ENCODE data around the gene BBS2. TPM values are rescaled to one million over a fixed set of nuclear protein-coding genes. Genes with fewer than 3 reads are reported as not detected.

Gene BBS2
- total RNA-seq, 4 donors from 2014 or later: 79.8 to 144 (median 120) TPM

GRCh38 chr16:56469748-56470147 lies 50.1 kb downstream of the BBS2 start:
- no peak for TF ChIP-seq POLR2A (IDR thresholded peaks at IDR 0.05)
- TF ChIP-seq, protein P1, sequence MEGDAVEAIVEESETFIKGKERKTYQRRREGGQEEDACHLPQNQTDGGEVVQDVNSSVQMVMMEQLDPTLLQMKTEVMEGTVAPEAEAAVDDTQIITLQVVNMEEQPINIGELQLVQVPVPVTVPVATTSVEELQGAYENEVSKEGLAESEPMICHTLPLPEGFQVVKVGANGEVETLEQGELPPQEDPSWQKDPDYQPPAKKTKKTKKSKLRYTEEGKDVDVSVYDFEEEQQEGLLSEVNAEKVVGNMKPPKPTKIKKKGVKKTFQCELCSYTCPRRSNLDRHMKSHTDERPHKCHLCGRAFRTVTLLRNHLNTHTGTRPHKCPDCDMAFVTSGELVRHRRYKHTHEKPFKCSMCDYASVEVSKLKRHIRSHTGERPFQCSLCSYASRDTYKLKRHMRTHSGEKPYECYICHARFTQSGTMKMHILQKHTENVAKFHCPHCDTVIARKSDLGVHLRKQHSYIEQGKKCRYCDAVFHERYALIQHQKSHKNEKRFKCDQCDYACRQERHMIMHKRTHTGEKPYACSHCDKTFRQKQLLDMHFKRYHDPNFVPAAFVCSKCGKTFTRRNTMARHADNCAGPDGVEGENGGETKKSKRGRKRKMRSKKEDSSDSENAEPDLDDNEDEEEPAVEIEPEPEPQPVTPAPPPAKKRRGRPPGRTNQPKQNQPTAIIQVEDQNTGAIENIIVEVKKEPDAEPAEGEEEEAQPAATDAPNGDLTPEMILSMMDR (IDR thresholded peaks at IDR 0.05): no peak
- TF ChIP-seq EP300 (IDR thresholded peaks at IDR 0.05): no peak
- peaks cover 8 to 98% (median 15%) of the 10 kb centered on the region in 3 donors for H3K36me3 ChIP-seq
- no peak for DNase-seq (ENCODE audit: low spot score in 2 of 2)
- H3K27me3 ChIP-seq: no peaks in the 10 kb centered on the region
- no peaks in the 10 kb centered on the region for H3K9me3 ChIP-seq
- no peak overlapping the region for H3K27ac ChIP-seq
- H3K4me1 ChIP-seq: no peaks in the 10 kb centered on the region
- no peak overlapping the region for H3K4me3 ChIP-seq
- WGBS, 2 donors: 91 to 99% methylated on average over 7 of the region's 7 CpGs

DNA sequence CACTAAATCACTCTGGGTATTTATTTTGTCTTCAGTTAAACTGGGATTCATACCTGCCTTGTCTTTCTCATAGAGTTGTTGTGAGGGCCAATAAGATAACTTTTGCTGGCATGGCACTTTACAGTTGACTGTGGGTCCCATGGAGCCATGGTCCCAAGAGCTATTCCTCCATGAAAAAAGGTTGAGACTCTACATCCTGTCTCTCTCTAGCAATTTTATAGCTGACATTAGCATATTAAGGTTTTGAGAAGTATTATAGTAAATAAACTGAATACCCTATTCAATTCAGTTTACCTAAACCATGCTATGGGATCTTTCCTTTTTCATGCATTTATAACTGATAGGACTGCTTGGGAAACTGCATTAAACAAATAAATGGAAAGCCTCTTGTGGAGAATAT lies 51.0 kb downstream of the BBS2 start:
- Histone ChIP-seq H3K27ac (no peak overlapping the region), H3K9me3 (no peaks in the 10 kb centered on the region), H3K27me3 (no peaks in the 10 kb centered on the region), H3K36me3 (peaks cover 8 to 100% (median 15%) of the 10 kb centered on the region in 3 donors), H3K4me1 (no peaks in the 10 kb centered on the region), H3K4me3 (no peak overlapping the region)
- TF ChIP-seq EP300 (IDR thresholded peaks at IDR 0.05) (no peak), POLR2A (IDR thresholded peaks at IDR 0.05) (no peak)
- TF ChIP-seq, protein P1 (IDR thresholded peaks at IDR 0.05): no peak
- DNase-seq (ENCODE audit: low spot score in 2 of 2): no peak

DNA sequence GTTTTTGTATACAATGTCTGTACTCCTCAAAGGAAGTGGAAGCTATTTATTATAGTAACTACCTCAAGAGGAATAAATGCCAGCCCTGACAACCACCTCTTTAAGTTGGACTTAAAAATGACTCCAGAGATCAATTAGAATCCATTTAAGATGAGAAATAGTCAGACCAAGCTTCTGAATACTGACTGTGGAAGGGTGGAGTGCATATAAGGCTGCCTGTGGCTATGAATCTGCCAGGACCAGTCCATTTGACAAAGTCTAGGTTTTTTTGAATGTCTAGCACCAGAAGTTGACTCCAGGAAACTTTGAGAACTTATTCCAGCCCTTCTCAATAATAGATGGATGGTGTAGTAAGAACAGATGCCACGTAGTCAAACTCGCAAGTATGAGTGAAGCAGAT lies 53.5 kb downstream of the BBS2 start:
- H3K27me3 ChIP-seq: no peaks in the 10 kb centered on the region
- WGBS, 2 donors: 98 to 100% methylated on average over 2 of the region's 2 CpGs
- peaks cover 8 to 95% (median 12%) of the 10 kb centered on the region in 3 donors for H3K36me3 ChIP-seq
- no peaks in the 10 kb centered on the region for H3K9me3 ChIP-seq
- no peaks in the 10 kb centered on the region for H3K4me1 ChIP-seq
- no peak for DNase-seq (ENCODE audit: low spot score in 2 of 2)
- no peak overlapping the region for H3K4me3 ChIP-seq
- TF ChIP-seq, protein P1 (IDR thresholded peaks at IDR 0.05): no peak
- TF ChIP-seq POLR2A (IDR thresholded peaks at IDR 0.05) (no peak), EP300 (IDR thresholded peaks at IDR 0.05) (no peak)
- no peak overlapping the region for H3K27ac ChIP-seq

DNA sequence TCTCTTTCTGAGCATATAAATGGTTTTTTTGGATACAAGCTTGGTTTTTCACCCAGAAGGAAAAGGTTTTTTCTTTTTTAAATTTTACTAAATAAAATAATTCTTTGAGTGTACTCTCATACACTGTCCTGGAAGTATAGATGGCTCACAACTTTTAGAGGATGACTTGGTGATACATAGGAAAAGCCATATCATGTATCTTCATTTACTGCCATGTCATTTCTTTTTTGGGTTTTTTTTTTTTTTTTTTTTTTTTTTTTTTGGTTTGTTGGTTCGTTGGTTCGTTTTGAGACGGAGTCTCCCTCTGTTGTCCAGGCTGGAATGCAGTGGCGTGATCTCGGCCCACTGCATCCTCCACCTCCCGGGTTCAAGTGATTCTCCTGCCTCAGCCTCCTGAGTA lies 56.7 kb downstream of the BBS2 start:
- TF ChIP-seq, protein P1 (IDR thresholded peaks at IDR 0.05): no peak
- TF ChIP-seq POLR2A (IDR thresholded peaks at IDR 0.05): no peak
- no peak for TF ChIP-seq EP300 (IDR thresholded peaks at IDR 0.05)
- no peak overlapping the region for H3K27ac ChIP-seq
- no peak overlapping the region for H3K4me3 ChIP-seq
- peaks cover 0 to 7% (median 0%) of the 10 kb centered on the region in 4 donors for H3K4me1 ChIP-seq
- no peaks in the 10 kb centered on the region for H3K27me3 ChIP-seq
- no peak for DNase-seq (ENCODE audit: low spot score in 2 of 2)
- 96 to 99% methylated on average over 6 of the region's 6 CpGs for WGBS, 2 donors
- H3K9me3 ChIP-seq: no peaks in the 10 kb centered on the region
- peaks cover 0 to 73% (median 6%) of the 10 kb centered on the region in 3 donors for H3K36me3 ChIP-seq

DNA sequence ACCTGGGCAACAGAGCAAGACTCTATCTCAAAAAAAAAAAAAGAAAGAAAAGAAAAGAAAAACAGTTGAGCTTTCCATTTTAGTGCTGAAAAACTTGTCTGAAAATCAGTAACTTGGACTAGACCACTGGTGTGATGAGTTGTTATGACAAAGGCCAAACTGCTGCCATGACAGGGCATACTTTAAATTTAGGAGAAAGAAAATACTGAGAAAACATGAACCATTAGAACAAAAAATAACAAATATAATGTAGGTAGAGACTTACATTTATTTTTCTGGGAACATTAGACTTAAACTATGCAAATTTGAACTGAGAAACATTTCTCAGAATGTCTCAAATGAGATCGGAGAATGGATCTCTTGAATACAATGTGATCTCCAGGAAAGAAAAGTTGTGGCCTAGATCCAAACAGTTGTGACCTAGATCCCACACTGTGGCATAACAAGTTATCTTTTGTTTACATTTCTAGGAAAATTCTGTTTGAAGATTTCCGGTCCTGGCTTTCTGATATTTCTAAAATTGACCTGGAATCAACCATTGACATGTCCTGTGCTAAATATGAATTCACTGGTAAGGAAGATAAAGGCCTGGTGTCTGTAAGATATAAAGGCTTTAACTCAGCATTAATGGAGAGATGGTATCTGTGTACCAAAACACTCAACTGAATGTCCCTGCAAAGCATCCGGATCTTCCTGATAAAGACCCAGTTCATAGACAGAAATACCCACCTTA lies 57.6 kb downstream of the BBS2 start:
- no peaks in the 10 kb centered on the region for H3K9me3 ChIP-seq
- WGBS, 2 donors: 67 to 74% methylated on average over 3 of the region's 3 CpGs
- H3K36me3 ChIP-seq: peaks cover 0 to 73% (median 6%) of the 10 kb centered on the region in 3 donors
- TF ChIP-seq EP300 (IDR thresholded peaks at IDR 0.05) (no peak), POLR2A (IDR thresholded peaks at IDR 0.05) (no peak)
- TF ChIP-seq, protein P1 (IDR thresholded peaks at IDR 0.05): no peak
- H3K4me3 ChIP-seq: no peak overlapping the region
- no peaks in the 10 kb centered on the region for H3K27me3 ChIP-seq
- DNase-seq (ENCODE audit: low spot score in 2 of 2): no peak
- H3K27ac ChIP-seq: no peak overlapping the region
- H3K4me1 ChIP-seq: peaks cover 0 to 7% (median 0%) of the 10 kb centered on the region in 4 donors

Data from tibial nerve (tissue), 4 donors.